ENCODE measurements around the gene GSK3B.
"Not testable (repeated sequence)": the region's sequence is repeated elsewhere in the genome, so short reads cannot be mapped to it uniquely, and the experiment has no call there.

Gene GSK3B

DNA sequence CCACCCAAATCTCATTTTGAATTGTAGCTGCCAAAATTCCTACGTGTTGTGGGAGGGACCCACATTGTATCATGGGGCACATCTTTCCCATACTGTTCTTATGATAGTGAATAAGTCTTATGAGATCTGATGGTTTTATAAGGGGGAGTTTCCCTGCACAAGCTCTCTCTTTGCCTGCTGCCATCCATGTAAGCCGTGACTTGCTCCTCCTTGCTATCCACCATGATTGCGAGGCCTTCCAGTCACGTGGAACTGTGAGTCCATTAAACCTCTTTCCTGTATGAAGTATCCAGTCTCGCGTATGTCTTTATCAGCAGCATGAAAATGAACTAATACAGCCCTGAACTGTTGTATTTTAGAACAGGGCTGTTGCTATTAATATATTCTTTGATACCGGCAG is 40.6 kb downstream of the GSK3B start:
- not testable (repeated sequence) for DNase-seq (ENCODE audit: low spot score)

DNA sequence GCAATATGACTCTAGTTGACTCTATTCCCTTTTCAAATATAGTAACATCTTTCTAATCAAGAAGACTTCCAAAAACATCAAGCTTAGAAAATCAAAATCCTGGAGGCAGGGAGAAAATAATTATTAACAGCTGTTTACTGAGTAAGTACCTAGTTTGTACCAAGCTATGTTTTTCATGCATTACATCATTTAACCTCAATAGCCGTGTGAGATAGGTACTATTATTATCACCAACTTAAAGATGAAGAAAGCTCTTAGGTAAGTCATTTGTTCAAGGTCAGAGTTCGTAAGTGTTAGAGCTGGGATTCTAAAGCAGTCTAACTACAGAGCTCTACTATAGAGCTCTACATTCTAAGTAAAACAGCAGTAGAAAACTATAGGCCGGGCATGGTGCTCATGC is 41.6 kb downstream of the GSK3B start:
- no peak for DNase-seq (ENCODE audit: low spot score)

DNA sequence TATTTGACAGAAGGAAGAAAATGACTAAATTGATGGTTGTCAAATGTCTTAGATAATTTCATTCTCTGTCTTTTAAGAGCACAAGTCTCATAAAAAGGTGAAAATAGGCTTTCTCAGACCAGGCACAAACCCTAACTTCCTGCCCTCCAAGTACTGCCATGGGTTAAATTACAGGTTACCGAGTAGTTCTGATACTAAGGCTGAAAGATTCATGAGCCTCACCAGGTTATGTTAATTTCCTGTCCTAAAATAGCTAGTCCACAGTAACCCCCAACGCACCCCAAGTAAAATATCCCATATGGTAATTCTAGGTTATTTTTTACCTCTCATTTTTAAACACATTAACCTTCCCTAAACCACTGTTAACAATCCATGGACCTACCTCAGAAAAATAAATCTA is 42.0 kb downstream of the GSK3B start:
- DNase-seq (ENCODE audit: low spot score): no peak

DNA sequence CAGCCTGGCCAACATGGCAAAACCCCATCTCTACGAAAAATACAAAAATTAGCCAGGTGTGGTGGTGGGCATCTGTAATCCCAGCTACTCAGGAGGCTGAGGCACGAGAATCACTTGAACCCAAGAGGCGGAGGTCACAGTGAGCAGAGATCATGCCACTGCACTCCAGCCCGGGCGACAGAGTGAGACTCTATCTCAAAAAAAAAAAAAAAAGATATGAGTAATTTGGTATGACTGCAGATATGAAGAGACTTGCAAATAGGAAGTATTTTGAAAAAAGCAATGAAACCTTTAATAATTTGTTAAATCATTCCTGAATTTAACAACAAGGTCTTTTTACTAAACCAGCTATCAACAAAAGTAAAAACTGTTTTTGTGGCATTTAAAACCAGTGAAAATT is 42.7 kb downstream of the GSK3B start:
- DNase-seq (ENCODE audit: low spot score): not testable (repeated sequence)

DNA sequence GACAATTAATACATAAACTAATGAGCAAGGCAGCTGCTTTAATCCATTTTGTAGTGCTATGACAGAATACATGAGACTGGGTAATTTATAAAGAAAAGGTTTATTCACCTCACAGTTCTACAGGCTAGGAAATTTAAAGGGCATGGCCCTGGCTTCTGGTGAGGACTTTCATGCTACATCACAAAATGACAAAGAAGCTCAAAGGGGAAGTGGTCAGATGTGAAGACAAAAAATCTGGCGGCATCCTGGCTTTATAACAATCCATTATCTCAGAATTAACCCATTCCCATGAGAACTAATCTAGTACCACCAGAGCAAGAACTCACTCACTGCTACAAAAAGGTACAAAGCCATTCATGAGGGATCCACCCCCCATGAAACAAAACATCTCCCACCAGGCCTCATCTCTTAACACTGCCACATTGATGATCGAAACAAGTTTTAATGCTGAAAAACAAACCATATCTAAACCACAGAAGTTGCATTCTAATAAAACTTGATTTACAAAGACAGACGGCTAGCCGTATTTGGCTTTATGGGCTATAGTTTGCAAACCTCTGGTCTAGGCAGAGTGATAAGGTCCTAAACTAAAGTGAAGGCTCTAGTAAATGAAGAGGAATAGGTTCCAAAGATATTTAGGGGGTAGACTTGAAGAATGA is 44.2 kb downstream of the GSK3B start:
- DNase-seq (ENCODE audit: low spot score): no peak

DNA sequence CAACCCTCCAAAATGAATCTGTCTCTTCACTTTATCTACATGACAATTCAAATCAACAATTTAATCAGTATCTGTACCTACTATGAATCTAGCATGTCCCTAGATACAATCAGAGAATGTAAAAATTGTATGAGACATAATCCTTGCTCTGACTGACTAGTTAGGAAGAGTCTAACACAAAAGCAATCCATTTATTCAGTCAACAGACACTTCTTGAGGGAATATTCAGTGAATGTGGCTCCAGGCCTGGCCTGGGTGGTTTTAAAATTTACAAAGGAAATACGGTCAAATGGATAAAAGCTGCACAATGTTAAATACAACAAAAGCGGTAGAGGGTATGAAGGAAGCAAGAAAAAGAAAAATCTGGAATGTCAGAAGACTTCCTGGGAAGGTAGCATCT is 45.2 kb downstream of the GSK3B start:
- DNase-seq (ENCODE audit: low spot score): no peak

DNA sequence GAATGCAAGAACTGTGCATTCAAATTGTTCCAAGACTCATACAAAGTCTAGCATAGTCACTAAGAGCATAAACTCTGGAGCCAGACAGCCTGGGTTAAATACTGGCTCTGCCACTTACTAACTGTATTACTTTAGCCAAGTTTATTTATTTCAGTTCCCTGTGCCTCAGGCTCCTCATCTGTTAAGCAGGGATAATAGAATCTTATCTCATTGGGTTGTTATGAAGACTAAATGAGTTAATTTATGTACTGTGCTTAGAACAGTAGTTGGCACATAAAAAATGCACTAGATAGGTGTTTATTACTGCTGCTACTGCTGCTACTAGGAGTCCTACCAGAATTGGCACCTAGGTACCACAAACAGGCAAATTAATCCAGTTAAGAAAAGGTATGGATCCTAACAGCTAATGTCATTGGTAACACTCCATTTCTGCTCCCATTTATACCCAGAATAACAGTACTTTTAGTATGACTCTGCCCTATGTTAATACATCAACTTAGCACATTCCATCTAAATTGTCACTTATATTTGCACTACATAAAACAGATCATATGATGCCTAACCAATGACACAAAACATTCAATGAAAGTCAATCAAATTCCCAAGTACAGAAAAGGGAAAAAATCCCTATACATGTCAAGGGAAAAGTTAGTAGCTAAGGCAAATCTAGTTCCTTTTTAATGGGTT is 45.7 kb downstream of the GSK3B start:
- DNase-seq (ENCODE audit: low spot score): no peak

DNA sequence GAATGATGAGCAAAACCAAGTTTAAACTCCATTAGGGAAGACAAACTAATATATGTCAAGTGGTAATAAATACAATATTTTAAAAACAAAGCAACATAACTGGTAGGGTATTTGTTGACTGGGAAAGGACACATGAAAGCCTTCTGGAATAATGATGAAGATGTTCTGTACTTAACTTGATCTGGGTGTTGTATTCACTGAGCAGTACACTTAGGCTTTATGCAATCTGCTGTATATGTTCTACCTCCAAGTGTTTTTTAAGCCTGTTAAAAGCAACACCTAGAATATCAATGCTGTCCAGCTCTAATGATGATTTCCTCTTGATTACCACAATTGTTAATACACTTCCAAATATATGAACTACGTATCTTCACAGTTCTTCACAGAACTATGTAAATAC is 46.6 kb downstream of the GSK3B start:
- DNase-seq (ENCODE audit: low spot score): no peak

DNA sequence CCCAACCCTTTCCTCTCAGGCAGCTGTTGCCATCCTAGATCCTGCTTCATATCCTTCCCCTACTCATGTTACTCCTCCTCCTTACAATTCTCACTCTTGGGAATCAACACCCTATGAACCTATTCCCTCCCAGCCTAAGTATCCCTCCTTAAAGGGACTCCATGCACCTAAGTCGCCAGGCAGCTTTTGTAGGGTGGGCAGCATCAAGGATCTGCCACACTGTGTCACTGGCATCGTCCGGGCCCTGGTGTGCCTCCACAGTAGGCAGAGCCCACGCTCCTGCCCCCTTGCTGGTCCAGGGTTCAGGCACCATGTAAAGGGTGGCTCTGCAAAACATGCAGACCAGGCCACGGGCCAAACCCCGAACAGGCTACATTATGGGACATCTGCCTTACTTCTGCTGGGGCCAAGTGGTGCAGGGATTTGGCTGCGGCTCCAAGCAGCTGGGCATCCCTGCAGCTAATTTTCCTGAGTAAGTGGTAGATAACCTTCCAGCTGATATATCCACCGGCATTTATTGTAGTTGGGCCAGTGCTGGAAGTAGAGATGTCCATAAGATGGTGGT is 53.4 kb downstream of the GSK3B start:
- DNase-seq (ENCODE audit: low spot score): no peak

DNA sequence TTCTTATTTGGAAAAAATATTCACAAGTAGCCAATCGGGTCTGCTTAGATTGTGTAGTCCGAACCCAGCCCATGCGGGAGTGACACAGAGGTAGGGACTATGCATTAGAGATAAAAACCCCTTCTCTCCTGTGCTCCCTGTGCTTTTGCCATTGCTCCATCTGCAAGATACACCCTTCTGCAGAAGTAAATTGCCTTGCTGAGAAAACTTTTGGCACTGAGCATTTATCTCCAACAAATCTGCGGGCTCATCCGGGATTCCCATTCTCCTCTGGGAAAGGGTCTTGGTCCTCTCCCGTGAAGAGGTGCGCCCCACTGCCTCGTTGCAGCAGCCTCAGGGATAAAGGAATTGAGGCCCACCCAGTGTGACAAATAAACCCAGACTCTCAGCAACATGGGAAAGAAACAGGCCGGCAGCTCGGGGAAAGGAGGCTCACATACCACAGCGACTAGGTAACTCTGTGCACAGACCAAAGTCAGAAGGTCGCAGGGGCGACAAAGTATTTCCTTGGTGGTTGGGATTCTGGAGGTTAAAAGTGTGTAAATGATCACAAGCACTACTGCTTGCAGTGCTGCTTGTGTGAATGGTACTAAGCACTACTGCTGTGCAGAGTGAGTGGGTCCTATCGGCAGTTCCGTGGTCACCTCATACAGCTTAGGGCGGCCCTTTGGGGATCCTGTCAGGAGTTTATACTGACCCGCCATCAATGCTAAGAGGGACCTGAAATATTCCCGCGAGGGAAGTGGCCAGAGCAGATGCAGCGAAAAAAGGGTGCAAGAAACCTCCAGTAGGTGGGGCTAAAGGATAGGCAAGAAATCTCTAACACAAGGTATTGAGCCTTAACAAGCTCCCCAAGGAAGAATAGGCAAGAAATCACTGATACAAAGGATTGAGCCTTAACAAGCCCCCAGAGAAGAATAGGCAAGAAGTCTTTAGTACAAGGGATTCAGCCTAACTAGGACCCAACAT is 54.3 kb downstream of the GSK3B start:
- DNase-seq (ENCODE audit: low spot score): no peak

DNA sequence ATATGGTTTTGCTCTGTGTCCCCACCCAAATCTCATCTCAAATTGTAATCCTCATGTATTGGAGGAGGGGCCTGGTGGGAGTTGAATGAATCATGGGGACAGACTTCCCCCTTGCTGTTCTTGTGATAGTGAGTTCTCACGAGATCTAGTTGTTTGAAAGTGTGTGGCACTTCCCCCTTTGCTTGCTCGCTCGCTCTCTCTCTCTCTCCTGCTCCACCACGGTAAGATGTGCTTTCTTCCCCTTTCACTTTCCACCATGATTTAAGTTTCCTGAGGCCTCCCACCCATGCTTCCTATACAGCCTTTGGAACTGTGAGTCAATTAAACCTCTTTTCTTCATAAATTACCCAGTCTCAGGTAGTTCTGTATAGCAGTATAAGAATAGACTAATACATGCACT is 60.7 kb downstream of the GSK3B start:
- DNase-seq (ENCODE audit: low spot score): no peak

DNA sequence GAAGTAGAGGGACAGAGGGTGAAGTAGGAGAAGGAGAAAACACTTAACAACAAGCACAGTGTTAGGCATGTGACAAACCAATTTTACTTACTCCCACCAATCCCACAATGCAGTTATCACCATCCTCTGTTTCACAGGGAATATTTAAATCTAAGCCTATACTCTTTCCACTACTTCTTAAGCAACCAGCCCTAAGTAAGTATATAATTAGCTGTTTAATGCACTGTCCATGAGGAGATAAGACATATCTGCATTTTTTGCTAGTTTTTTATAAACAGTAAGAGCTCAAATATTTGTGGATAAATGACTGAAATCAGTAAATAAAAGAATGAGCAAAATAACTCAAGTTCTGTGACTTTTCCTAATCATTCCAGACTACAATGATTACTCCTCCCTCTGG is 62.7 kb downstream of the GSK3B start:
- no peak for DNase-seq (ENCODE audit: low spot score)

DNA sequence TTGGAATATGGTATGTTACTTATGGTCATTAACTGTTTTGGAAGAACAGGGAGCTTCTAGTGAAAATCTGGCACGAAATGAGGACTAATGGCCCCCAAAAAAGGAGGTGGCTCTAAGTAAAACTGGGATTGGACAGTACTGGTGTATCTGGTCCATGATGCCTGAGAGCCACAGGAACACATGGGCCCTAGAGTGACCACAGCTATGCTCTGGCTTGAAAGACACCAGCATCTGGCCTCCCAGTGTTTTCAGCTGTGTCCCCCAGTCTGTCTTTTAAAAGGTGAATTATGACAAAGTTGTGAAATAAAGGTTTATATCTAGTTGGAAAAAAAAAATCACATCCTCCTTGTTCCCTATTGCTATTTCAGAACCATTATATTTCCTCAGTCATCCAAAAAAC is 64.5 kb downstream of the GSK3B start:
- DNase-seq (ENCODE audit: low spot score): no peak

DNA sequence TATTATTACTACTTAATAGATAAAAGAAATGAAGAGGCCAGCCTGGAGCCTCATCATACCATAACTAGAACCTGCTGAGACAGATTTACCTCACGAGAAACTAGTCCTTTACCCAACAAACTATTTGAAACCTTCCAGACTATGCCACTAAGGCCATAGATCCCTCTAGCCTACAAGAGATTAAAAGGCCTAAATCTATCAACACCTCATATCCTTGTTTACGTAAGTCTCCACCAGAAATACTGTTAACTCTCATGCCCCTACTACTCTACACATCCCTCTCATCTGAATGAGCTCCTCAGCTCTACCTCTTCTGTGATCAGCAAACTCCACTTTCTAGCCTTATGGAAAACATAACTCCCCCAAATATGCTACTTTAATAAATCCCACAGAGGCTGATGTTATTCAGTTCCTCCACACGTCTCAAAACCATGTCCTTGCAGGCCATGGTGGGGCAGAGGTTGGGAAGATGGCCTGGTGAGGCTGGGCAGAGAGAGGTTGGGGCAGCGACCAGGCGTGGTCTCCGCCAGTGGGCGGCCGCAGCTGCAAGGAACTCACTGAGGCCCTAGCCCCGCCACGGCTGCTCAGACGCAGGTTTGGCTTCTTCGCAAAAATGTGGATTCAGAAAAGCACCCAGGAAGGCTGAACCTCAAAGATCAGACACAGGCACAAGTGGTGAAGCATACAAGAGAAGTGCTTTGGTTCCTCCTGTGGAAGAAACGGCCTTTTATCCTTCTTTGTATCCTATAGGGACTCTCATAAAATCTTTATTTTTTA is 65.8 kb downstream of the GSK3B start:
- no peak for DNase-seq (ENCODE audit: low spot score)

DNA sequence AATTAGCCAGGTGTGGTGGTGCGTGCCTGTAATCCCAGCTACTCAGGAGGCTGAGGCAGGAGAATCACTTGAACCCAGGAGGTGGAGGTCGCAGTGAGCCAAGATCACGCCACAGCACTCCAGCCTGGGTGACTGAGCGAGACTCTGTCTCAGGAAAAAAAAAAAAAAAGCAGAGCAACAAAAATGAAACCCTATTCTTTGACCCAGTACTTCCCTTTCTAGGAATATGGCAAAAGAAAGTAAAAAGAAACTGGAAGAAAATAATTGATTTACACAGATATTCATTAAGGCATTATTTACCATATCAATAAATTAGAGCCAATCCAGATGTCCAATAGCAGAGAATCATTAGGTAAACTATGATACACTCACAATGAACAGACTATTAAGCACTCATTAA is 67.0 kb downstream of the GSK3B start:
- no peak for DNase-seq (ENCODE audit: low spot score)

DNA sequence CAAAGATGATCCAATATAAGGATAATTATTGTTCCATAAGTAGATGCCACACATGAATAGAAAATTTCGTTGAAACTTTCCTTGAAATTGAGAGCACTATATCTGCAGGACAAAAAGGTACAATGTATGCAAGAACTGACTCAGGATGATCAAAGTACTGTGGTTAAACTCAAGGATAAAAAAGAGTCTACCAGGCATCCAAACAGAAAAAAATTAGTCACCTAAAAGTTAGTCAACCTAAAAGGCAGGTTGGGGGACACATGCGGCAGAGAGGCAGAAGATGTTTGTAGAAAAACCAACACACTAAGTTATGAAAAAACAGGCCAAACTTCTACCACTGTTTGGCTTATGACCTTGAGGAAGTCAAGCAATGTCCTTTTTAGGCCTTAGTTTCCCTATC is 68.7 kb downstream of the GSK3B start:
- DNase-seq (ENCODE audit: low spot score): no peak

DNA sequence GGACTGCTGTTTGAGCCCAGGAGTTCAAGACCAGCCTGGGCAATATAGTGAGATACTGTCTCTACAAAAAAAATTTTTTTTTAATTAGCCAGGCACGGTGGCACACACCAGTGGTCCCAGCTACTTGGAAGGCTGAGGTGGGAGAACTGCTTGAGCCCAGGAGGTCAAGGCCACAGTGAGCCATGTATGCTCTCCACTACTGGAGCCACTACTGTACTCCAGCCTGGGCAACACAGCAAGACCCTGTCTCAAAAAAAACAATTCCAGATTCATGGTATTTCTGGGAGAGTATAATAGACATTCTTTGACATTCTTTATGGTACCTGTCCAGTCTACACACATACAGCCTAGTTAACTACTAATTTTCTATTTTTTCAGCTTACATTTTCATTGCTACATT is 70.1 kb downstream of the GSK3B start:
- DNase-seq (ENCODE audit: low spot score): no peak

DNA sequence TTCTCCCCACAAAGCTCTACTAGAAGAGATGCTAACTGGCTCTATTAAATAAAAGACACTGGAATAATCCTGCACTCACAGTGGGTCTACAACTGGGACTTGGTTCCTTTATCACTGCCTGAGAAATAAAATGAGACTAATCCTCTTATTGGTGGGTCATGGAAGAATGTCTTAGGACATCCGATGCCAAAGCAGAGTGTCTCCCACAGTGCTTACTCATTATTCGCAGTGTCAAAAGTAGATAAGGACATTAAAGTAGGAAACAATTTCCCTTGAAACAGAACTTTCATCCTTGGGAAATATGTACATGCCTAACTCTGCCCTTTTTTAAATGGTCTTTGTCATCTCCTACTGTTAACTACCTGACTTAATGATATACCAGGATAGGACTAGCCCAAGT is 71.5 kb downstream of the GSK3B start:
- DNase-seq (ENCODE audit: low spot score): no peak

DNA sequence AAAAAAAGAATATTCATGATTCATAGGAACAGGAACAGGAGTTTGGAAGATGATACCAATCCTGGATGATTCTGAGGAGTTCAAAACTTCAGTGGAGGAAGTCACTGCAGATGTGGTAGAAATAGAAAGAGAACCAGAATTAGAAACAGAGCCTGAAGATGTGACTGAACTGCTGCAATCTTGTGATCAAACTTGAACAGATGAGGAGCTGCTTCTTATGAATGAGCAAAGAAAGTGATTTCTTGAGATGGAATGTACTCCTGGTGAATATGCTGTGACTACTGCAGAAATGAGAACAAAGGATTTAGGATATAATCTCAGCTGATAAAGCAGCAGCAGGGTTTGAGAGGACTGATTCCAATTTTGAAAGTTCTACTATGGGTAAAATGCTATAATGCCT is 72.7 kb downstream of the GSK3B start:
- no peak for DNase-seq (ENCODE audit: low spot score)

DNA sequence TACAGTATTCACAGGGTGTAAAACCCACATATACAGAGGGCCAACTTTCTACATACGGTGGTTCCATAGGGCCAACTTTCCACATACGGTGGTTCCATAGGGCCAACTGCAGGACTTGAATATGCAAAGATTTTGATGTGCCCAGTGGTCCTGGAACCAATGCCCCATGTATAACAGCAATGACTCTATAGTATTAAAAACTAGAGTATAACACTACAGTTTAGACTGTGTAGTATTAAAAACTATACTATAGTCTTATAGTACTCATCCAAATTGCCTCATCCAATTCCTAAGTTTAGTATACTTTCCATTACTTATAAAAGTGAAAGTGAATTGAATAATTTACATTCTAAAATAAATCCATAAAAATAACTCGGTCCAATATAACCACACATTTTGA is 75.9 kb downstream of the GSK3B start:
- no peak for DNase-seq (ENCODE audit: low spot score)

DNA sequence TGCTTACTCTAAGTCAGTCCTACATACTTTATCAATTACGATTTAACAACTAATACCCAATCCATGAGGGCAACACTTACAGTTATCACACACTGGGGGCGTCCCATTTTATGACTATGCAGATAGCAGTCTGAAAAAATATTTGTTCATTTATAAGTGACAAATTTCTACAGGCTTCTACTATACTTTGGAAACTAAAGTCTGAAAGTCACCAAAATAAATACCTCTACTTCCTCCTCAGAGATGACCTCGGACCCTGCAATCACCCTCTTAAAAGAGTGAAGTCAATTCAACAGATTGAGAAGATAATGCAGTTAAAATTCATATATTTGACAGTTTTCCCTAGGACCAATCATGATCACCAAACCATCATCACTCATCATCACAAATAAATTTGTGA is 76.6 kb downstream of the GSK3B start:
- DNase-seq (ENCODE audit: low spot score): no peak

DNA sequence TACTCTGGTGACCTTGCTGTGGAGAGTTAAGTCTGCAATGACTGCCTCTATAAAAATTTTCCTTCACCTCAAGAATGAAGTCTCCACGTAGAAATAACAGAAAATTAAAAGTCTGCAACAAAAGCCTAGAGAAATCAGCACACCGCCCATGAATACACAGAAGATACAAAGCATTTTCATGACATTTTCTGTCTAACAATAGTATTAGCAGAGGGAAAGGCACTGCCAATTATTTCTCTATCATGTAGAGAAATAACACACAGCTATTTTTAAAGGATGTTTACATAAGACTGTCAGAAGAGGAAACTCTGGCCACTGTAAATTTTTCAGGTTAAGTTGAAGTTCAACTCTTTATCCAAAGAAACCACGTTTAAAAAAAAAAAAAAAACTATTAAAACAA is 80.8 kb downstream of the GSK3B start:
- no peak for DNase-seq (ENCODE audit: low spot score)

Data from AG20443 (cell line).